Mesenchymal stem cell (in vitro differentiated cells and primary cell): ENCODE data around the gene DEFB114.
"Not testable (repeated sequence)": the region's sequence is repeated elsewhere in the genome, so short reads cannot be mapped to it uniquely, and the experiment has no call there.

Experiments used
- DNase-seq: peaks from one replicate; pipeline ENCODE4 v3.0.0-alpha.2; 2013
- H2AFZ ChIP-seq: one replicate; pipeline ENCODE4 v1.6.1; 2013; ENCODE audit warnings: low read depth, mild to moderate bottlenecking, control low read depth, inconsistent platforms, low read length, moderate library complexity
- H2AK5ac ChIP-seq: 2 replicates; pipeline ENCODE4 v1.6.1; 2013; ENCODE audit warnings: low read length, moderate library complexity, mild to moderate bottlenecking, inconsistent platforms; ENCODE audit not compliant: severe bottlenecking
- H2BK120ac ChIP-seq: one replicate; pipeline ENCODE4 v1.6.1; 2013; ENCODE audit warnings: low read depth, mild to moderate bottlenecking, inconsistent platforms, low read length, moderate library complexity
- H2BK12ac ChIP-seq, 2 experiments: one replicate each; pipeline ENCODE4 v1.6.1; 2013; ENCODE audit warnings: inconsistent platforms in 2 of 2, low read length in 2 of 2, mild to moderate bottlenecking in 2 of 2, moderate library complexity in 2 of 2, control low read depth in 1 of 2
- H2BK15ac ChIP-seq: one replicate; pipeline ENCODE4 v1.6.1; 2013; ENCODE audit warnings: mild to moderate bottlenecking, low read depth, inconsistent platforms; ENCODE audit not compliant: poor library complexity, severe bottlenecking
- H2BK5ac ChIP-seq: 2 replicates; pipeline ENCODE4 v1.6.1; 2013; ENCODE audit warnings: low read depth, mild to moderate bottlenecking, low read length, control low read depth, inconsistent platforms; ENCODE audit not compliant: poor library complexity, severe bottlenecking
- H3K14ac ChIP-seq, 2 experiments: one replicate each; pipeline ENCODE4 v1.6.1; 2013; ENCODE audit warnings: inconsistent platforms in 2 of 2, low read length in 2 of 2, control low read depth in 1 of 2, mild to moderate bottlenecking in 1 of 2, moderate library complexity in 1 of 2
- H3K18ac ChIP-seq, 2 experiments: one replicate each; pipeline ENCODE4 v1.6.1; 2013; ENCODE audit warnings: inconsistent platforms in 2 of 2, low read length in 2 of 2, control low read depth in 1 of 2, low read depth in 1 of 2, mild to moderate bottlenecking in 1 of 2
- H3K23ac ChIP-seq, 2 experiments: one replicate each; pipeline ENCODE4 v1.6.1; 2013; ENCODE audit warnings: inconsistent platforms in 2 of 2, low read length in 2 of 2, mild to moderate bottlenecking in 2 of 2, moderate library complexity in 2 of 2, control low read depth in 1 of 2
- H3K27ac ChIP-seq: 2 replicates; pipeline ENCODE4 v1.5.1; 2013; ENCODE audit warnings: mild to moderate bottlenecking, moderate library complexity, low read length, control low read depth, inconsistent platforms; ENCODE audit not compliant: poor library complexity, severe bottlenecking
- H3K27me3 ChIP-seq, 2 experiments: 2 replicates each; pipeline versions ENCODE4 v1.6.1 to v1.7.0; 2013; ENCODE audit warnings: low read length in 2 of 2, mild to moderate bottlenecking in 2 of 2, moderate library complexity in 2 of 2, control low read depth in 1 of 2, inconsistent platforms in 1 of 2; ENCODE audit not compliant: control insufficient read depth in 1 of 2, insufficient read depth in 1 of 2
- H3K36me3 ChIP-seq, 2 experiments: 2 replicates each; pipeline versions ENCODE4 v1.6.1 to v1.7.0; 2013; ENCODE audit warnings: low read length in 2 of 2, control low read depth in 1 of 2, inconsistent platforms in 1 of 2, low read depth in 1 of 2, mild to moderate bottlenecking in 1 of 2; ENCODE audit not compliant: insufficient read depth in 2 of 2, control insufficient read depth in 1 of 2
- H3K4ac ChIP-seq, 2 experiments: one replicate each; pipeline ENCODE4 v1.6.1; 2013; ENCODE audit warnings: inconsistent platforms in 2 of 2, low read length in 2 of 2, mild to moderate bottlenecking in 2 of 2, moderate library complexity in 2 of 2, control low read depth in 1 of 2, low read depth in 1 of 2
- H3K4me1 ChIP-seq: 2 replicates; pipeline ENCODE4 v1.6.1; 2013; ENCODE audit warnings: low read depth, low read length, control low read depth; ENCODE audit not compliant: control insufficient read depth, insufficient read depth
- H3K4me2 ChIP-seq: 2 replicates; pipeline ENCODE4 v1.6.1; 2013; ENCODE audit warnings: low read length, mild to moderate bottlenecking, inconsistent platforms; ENCODE audit not compliant: poor library complexity, severe bottlenecking
- H3K4me3 ChIP-seq, 2 experiments: 2 replicates each; pipeline versions ENCODE4 v1.5.1 to v1.7.0; 2013; ENCODE audit warnings: low read length in 2 of 2, mild to moderate bottlenecking in 2 of 2, control low read depth in 1 of 2, low read depth in 1 of 2; ENCODE audit not compliant: insufficient read depth in 1 of 2
- H3K79me1 ChIP-seq: replicated peaks from 2 replicates; pipeline ENCODE4 v1.6.1; 2013; ENCODE audit warnings: mild to moderate bottlenecking, control low read depth, low read length, inconsistent platforms; ENCODE audit not compliant: poor library complexity, severe bottlenecking
- H3K9ac ChIP-seq: 2 replicates; pipeline ENCODE4 v1.7.0; 2013; ENCODE audit warnings: mild to moderate bottlenecking, low read length, moderate library complexity
- H3K9me3 ChIP-seq: 2 replicates; pipeline ENCODE4 v1.7.0; 2013; ENCODE audit warnings: mild to moderate bottlenecking, low read length; ENCODE audit not compliant: control insufficient read depth
- H4K8ac ChIP-seq: one replicate; pipeline ENCODE4 v1.6.1; 2013; ENCODE audit warnings: inconsistent platforms, mild to moderate bottlenecking, low read length, moderate library complexity
- H4K91ac ChIP-seq: one replicate; pipeline ENCODE4 v1.6.1; 2013; ENCODE audit warnings: mild to moderate bottlenecking, low read length, inconsistent platforms
- WGBS: methylation state at CpG from one replicate; pipeline ENCODE4 v1.1.7; 2013; ENCODE audit warnings: mixed read lengths; 5-methylcytosine and 5-hydroxymethylcytosine counted together

The DEFB114 gene

GRCh38 chr6:49944068-49944467 is 19.9 kb downstream of the DEFB114 start:
- not testable (repeated sequence) for H3K79me1 ChIP-seq, H3K9ac ChIP-seq, H2BK120ac ChIP-seq, H3K18ac ChIP-seq, H3K36me3 ChIP-seq, H3K27ac ChIP-seq, H3K27me3 ChIP-seq, DNase-seq, H4K91ac ChIP-seq, H2AFZ ChIP-seq, H4K8ac ChIP-seq, H3K4me3 ChIP-seq, H3K4ac ChIP-seq, H3K4me1 ChIP-seq, H2AK5ac ChIP-seq, H3K9me3 ChIP-seq, H3K23ac ChIP-seq, H2BK12ac ChIP-seq, H2BK5ac ChIP-seq, H3K4me2 ChIP-seq, H2BK15ac ChIP-seq, H3K14ac ChIP-seq
- 100% methylated on average over 1 of the region's 3 CpGs for WGBS

- H4K91ac ChIP-seq, result no peak overlapping the region
- H3K18ac ChIP-seq, result no peak overlapping the region
- no peak overlapping the region for H2AFZ ChIP-seq
- H3K79me1 ChIP-seq, result no peaks in the 10 kb centered on the region
- no peaks in the 10 kb centered on the region for H3K27me3 ChIP-seq
- no peak overlapping the region for H2AK5ac ChIP-seq
- no peak overlapping the region for H4K8ac ChIP-seq
- no peak overlapping the region for H3K27ac ChIP-seq
- no peak overlapping the region for H3K9ac ChIP-seq
- WGBS, result 40% methylated on average over 2 of the region's 3 CpGs
- no peak overlapping the region for H2BK120ac ChIP-seq
- H2BK12ac ChIP-seq, result no peak overlapping the region
- no peaks in the 10 kb centered on the region for H3K4me1 ChIP-seq
- no peak overlapping the region for H3K14ac ChIP-seq
- no peak overlapping the region for H3K23ac ChIP-seq
- H3K9me3 ChIP-seq, result peaks cover 4% of the 10 kb centered on the region
- H3K4me3 ChIP-seq, result no peak overlapping the region
- no peak overlapping the region for H2BK5ac ChIP-seq
- DNase-seq, result no peak
- no peak overlapping the region for H3K4me2 ChIP-seq
- H3K4ac ChIP-seq, result no peak overlapping the region
- no peaks in the 10 kb centered on the region for H3K36me3 ChIP-seq
- H2BK15ac ChIP-seq, result no peak overlapping the region
Measured at GRCh38 chr6:49939993-49940498, 23.9 kb downstream of the DEFB114 start.

GRCh38 chr6:49937811-49938210 is 26.2 kb downstream of the DEFB114 start:
- Histone ChIP-seq H2AFZ (no peak overlapping the region), H3K4me2 (no peak overlapping the region), H3K27me3 (no peaks in the 10 kb centered on the region), H3K9me3 (no peaks in the 10 kb centered on the region), H3K9ac (no peak overlapping the region), H3K23ac (no peak overlapping the region), H3K36me3 (no peaks in the 10 kb centered on the region), H3K4me3 (no peak overlapping the region), H3K4me1 (no peaks in the 10 kb centered on the region), H2BK15ac (no peak overlapping the region), H2BK12ac (no peak overlapping the region), H3K79me1 (no peaks in the 10 kb centered on the region), H4K8ac (no peak overlapping the region), H2AK5ac (no peak overlapping the region), H3K14ac (no peak overlapping the region), H3K27ac (no peak overlapping the region), H3K4ac (no peak overlapping the region), H2BK120ac (no peak overlapping the region), H3K18ac (no peak overlapping the region), H4K91ac (no peak overlapping the region), H2BK5ac (no peak overlapping the region)
- DNase-seq, result no peak

- no peak for DNase-seq
- H3K27ac ChIP-seq, result no peak overlapping the region
Measured at GRCh38 chr6:49937017-49937416, 26.9 kb downstream of the DEFB114 start.

More at GRCh38 chr6:49937017-49937416, 26.9 kb downstream of the DEFB114 start:
- Histone ChIP-seq H3K14ac (no peak overlapping the region), H3K4ac (no peak overlapping the region), H2BK5ac (no peak overlapping the region), H3K23ac (no peak overlapping the region), H2BK15ac (no peak overlapping the region), H3K27me3 (no peaks in the 10 kb centered on the region), H3K4me1 (no peaks in the 10 kb centered on the region), H2BK12ac (no peak overlapping the region), H3K36me3 (no peaks in the 10 kb centered on the region), H2AFZ (no peak overlapping the region), H2BK120ac (no peak overlapping the region), H2AK5ac (no peak overlapping the region), H4K91ac (no peak overlapping the region), H4K8ac (no peak overlapping the region), H3K79me1 (no peaks in the 10 kb centered on the region), H3K9me3 (no peaks in the 10 kb centered on the region), H3K4me2 (no peak overlapping the region), H3K9ac (no peak overlapping the region), H3K4me3 (no peak overlapping the region), H3K18ac (no peak overlapping the region)
- WGBS, result 59% methylated on average over 1 of the region's 2 CpGs
